ENCODE results near the gene FMNL1.

Gene FMNL1

DNA sequence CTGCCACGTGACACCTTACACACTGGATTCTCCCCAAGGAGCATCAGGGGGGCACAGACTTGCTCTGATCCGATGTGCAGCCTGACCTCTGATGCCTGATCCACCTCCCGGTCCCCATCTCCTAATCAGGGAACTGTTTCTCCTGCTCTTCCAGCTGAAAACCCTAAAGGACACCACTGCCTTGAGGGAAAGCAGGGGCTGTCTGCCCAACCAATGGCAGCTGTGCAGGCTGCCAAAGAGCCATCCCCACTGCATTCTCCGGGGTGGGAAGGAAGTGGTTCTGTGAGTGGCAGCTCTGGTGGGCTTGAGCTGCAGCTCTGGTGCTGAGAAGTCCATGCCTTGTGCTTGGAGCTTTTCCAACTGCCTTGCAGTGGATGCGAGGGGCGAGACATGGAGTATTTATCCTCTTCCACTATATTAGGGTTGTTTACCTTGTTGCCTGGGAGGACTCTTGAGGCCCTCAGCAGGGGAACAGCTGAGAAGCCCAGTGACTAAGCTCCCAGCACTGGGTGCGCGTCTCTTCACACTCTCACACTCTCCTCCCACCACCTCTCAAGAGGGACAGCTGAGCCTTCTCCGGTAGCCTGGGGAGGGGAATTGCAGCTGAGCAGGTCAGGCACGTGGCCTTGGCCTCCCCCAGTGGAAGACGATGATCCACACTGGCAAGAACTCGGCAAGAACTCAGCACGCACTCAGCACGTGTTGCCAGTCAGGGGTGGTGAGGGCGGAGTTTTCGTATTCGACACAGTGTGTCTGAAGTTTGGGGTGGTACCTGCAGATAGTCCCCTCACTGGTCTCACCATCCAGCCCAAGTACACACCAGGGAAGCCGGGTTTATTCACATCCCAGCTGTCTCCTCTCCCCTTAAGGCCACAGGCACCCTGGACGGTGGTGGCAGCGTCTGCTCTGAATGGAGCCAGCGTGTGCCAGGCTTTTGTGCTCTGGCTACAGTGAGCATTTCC is 61.3 kb downstream of the FMNL1 start:
- no peak for DNase-seq (ENCODE audit: low read depth)

DNA sequence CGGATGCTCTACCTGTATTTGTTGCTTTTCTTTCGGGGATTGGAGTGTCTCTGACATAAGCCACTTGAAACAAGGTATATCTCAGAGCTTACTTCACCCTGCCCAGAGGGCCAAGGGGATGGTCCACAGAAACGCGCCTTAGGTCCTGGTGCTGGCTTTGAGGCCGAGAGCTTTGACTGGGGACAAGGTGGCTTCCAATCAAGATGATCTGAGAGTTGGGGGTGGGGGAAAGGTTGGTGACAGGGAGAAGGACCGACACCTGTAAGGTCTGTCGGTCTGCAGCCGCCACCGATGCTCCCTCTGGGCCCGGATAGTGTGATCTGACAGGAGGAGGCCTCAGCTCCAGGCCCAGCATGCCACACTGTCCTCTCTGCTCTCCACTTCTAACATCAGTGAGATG is 62.0 kb downstream of the FMNL1 start:
- no peak for DNase-seq (ENCODE audit: low read depth)

DNA sequence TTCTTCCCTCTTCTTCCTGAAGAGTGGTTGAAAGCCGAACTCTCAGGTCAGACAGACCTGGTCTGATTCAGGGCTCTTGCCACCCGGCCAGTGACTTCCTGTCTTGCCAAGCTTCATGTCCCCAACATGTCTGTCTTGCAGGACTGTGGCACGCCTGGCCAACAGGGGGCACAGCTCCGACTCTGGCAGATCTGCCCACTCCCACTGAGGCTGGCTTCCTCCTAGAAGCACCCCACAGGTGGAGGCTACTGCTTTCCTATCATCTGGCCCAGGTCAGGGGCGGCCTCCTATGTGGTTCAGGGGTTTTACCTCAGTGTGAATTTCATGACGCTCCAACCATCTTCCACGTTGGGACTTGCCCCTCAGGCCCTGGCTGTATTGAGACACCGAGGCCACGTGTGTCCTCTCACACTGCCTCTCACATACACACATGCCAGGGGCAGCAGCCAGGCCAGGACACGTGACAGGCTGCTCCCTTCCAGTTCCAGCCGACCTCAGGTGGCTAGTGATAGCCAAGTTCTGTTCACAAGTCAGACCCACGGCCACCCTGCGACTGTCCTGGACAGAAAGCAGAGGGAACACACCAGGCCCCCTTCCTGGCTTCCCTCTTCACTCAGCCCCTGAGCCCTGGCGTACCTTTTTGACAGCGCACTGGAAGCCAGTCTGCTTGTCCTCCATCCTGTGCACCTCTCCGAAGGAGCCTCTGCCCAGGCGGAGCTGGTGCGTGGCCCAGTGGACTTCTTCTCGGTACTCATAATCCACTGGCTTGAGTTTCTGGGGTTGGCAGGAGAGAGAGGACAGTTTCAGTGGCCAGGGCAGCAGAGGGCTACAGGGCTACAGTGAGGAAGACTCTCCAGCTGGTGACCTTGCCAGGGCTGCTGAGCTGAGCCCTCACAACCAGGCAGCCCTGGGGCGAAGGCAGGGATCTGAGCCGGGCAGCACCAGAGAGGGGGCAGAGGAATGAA is 62.8 kb downstream of the FMNL1 start:
- no peak for DNase-seq (ENCODE audit: low read depth)

DNA sequence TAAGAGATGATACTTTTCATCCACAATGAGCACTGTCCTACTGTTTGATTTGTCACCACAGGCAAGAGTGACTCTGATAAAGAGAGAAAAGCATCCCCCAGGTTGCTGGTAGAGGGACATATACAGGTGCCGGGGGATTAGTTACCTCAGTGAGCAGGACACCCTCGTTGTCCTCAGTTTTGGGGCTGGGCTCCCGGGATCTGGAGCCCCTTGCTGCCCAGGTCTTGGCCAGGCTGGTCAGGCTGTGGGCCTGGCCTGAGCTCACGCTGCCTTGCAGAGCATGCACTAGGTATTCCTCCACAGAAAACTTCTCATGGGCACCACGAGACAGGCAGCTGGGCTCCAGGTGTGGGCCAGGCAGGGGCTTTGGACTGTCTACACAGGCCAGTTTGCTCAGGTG is 64.6 kb downstream of the FMNL1 start:
- no peak for DNase-seq (ENCODE audit: low read depth)

DNA sequence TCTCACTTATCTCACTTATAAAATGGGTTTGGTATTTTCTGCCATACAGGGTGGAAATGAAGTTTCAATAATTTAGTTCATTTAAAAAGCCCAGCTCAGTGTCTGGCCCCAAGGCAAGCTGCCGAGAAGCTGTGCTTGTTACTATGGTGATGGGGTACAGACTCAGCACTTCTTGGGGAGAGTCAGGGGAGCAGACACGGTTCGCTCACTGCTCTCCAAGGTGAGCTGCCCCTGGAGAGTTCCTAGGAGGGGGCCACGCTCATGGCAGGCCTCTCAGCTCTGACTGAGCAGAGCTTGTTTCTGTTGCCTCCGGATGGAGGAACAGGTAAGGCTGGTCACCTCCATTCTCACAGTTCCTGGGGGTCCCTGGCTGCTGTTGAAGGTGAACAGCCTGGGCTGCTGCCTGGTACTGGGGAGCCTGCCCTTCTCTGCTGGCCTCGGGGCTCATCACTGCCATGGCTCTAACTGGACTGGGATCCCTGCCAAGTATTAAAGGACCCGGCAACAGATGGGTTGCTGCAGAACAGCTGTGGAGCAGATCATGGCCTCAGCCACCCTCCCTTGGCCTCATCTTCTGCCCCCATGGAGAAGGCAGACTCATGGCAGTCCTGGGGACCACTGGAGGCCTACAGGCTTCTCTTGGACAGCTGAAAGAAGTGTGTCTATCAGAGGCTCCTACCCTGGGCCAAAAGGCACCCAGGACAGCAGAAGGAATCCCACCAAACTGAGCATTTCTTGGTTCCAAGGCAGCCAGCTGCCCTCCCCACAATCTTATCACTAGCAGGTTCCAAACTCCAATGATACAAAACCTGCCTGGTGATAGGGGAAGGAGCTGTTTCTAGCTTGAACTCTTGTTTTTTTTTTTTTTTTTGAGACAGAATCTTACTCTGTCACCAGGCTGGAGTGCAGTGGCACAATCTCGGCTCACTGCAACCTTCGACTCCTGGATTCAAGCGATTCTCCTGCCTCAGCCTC is 66.1 kb downstream of the FMNL1 start:
- no peak for DNase-seq (ENCODE audit: low read depth)

DNA sequence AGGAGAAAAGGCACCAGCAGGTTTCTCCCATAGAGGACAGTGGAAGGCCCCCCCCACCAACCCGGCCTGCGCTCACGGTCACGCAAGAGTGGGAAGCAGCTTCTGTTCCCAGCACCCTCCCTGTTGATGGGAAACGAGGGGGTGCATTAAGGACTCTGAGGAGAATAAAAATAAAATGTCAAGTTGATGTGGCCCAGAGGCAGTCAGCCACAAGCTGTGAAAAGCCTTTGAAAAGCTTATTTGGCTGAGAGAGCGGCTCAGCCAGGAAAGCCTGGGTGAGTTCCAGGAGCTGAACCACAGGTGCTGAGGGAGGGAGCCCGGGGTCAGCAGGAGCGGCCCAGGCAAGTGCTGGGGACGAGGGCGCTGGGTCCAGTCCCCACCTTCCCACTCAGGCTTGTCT is 67.1 kb downstream of the FMNL1 start:
- no peak for DNase-seq (ENCODE audit: low read depth)

DNA sequence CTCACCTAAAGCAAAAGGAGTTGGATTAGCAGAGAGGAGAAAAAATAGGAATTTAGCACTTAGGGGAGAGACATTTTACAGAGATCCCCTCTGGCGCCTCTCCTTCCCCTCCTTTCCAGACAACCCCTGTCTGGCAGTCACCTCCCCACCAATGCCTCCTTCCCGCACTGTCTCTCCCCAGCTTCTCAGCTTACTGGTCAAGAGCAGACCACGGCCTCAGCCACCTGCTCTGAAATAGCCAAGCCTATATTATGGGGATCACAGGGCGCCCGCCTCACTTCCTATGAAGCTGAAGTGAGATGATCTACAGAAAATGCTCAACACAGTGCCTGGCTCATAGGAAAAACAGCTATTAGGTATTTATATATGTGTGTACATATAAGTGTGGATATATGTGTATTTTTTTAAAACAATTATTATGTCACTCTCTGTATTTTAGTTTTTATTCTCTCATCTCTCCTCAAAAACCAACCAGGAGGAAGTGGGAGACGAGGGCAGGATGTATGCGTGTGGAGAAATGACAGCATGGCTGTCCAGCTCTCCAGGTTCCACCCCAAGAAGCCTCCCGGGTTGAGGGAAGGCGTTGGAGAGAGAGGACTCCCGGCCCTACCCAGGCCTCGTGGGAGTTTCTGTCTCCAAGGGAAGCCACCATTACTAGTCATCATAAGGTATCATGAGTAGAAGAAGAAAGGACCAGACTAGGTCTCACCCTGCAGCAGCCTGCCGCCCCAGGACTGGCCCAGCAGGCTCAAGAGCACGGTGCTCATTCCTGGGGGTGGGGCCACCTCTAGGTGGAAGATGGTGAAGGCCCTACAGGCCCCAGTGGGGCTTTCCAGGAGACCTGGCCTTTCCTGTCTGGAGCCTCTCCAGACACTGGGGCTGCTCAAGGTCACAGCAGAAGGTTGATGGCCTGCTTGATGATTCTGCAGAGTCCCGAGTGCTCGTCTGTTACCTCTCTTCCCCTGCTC is 67.9 kb downstream of the FMNL1 start:
- DNase-seq (ENCODE audit: low read depth), result no peak

DNA sequence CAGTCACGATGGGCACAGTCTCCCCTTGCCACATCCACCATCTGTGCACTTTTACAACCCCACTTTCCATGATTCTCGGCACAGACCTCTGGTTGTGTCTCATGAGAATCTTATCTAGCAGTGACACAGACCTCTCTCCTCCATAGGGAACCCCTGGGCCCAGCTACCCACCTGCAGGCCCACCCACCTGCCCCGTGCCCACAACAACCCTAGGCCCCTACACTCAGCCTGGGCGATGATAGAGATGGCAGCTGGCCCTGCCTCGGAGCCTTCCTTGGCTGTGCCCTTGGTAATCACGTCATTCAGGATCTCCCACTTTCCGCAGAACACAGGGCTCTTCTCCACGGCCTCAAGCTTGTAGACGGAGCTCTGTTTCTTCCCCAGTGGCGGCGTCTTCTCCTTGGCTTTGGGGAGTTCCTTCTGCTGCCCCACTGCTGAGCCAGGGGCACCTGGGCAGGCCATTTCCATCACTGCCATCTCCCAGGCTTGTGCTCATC is 68.6 kb downstream of the FMNL1 start:
- DNase-seq (ENCODE audit: low read depth), result no peak

DNA sequence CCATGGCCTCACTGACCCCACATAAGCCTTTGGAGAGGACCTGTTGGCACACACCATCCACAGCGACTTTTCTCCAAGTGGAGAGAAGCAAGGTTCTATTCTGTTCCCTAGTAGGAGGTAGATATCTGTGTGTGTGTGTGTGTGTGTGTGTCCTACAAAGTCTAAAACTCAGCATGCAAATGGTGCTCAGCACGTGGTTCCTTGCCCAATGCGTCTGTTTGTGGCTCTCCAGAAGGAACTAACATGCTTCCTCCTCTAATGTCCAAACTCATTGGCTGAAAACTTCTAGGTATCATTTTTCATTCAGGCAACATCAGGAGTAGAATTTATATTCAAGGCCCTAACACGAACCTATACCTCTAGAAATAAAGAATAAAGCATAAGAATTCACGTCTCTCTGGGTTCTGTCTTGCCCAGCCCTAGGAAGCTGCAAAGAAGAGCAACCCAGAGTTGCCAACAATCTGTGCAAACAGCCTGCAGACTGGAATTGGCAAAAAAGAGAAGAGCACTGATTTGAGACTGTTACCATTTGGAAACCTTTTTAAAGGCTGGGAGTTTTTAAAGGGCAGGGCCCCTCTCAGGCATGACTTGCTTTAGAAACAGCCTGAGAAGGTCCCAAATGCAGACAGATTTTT is 69.6 kb downstream of the FMNL1 start:
- no peak for DNase-seq (ENCODE audit: low read depth)

DNA sequence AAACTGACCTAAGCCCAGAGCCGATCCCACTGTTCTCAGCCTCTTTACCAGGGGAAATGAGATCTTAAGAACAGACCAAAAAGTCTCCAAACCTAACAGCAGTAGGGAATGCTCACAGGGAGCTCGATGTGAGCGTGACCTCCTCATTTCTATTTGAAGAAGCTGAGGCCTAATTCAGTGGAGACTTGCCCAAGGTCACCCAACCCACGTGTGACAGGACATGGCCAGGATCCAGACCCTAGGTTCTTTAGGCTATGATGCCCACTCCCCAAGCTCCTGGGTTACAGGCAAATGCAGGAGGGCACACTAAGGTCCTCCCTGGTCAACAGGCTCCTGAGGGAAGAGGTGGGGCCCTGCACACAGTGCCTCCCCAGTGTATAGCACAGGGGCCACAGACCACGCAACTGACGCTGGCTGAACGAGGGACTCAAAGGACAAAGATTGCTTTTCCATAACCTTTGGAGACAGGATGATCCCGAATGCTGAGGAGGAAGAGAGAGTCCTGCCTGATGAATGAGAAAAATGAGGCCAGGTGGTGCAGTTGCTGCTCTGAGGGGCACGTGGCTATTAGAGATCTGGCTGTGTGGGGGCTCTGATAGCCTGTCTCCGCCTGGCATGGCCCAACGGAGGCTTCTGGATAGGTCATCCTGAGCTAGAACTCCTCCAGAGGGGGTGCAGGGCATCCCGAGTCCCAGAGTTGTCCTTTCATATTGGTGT is 71.2 kb downstream of the FMNL1 start:
- DNase-seq (ENCODE audit: low read depth), result no peak

DNA sequence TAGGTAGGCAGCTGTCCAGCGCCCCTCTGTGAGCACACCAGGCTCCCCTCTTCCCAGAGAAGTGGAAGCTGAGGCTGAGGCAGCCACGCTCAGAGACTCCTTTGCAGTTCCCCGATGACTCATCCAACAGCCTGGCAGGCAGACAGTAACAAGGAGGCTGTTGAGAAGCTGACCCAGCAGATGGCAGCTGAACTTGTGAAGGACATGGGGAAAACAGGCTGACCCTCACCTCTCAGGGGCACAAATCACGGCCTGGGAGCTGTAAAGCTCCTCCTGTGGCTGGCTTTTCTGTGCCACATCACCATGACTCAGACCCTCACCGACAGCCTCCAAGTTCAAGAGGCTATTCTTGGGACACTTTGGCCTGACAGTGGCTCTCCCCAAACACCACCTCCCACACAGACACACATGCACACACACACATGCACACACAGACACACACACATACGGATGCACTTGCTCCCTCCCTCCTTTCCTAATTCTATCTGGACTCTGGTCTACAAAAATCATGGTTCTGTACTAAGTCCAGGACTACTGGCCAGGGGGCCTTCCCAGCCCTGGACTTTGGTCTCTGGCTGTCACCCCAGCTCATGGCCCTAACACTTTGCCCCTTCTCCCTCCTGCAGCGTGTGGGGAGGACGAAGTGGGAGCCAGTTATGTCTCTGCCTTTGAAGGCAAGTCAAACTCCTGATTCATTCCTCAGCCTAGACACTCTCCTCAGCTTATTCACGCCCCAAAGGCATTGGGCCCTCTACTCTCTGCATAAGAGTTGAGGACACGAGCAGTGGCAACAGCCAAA is 71.9 kb downstream of the FMNL1 start:
- DNase-seq (ENCODE audit: low read depth), result no peak

DNA sequence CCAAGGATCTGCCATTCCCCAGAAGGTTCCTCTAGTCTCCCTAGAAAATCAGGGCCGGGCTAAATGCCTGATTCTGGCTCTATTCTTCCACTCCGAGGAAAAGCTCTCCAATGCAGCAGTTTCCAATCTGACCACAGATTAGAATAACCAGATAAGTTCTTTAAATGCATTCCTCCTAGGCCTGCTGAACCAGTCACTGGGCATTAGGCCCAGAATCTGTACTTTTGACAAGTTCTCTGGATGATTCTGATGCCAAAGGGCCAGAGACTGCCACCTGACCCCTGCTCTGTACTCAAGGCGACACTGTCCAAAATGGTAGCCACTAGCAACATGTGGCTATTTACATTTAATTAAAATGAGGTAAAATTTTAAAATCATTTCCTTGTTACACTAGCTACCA is 72.8 kb downstream of the FMNL1 start:
- DNase-seq (ENCODE audit: low read depth), result no peak

DNA sequence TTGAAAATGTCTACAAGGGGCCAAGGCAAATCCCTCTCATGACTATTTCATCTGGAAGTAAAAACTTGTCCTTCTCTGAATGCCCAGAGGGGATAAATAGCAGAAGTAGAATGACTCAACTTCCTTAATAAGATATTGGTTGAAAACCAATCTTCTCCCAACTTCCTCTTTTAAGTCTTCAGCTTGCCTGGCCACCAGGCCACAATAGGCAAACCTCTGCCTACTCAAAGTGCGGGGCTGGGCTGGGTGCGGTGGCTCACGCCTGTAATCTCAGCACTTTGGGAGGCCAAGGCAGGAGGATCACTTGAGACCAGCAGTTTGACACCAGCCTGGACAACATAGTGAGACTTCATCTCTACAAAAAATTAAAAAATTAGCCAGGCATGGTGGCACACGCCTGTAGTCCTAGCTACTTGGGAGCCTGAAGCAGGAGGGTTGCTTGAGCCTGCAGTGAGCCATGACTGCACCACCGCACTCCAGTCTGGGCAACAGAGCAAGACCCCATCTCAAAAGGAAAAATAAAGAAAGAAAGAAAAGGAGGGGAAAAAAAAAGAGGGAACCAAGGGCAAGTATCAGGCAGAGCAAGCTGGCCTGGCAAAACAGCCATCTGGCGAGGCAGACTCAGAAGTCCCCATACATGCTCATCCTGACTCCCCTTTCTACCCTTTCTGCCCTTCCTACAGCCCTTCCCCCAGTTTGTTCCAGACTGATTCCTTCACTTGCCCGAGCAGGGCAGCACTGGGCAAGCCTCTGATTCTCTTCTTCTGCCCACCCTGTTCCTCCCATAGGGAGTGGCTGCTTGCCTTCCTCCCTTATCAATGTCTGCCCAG is 74.5 kb downstream of the FMNL1 start:
- no peak for DNase-seq (ENCODE audit: low read depth)

DNA sequence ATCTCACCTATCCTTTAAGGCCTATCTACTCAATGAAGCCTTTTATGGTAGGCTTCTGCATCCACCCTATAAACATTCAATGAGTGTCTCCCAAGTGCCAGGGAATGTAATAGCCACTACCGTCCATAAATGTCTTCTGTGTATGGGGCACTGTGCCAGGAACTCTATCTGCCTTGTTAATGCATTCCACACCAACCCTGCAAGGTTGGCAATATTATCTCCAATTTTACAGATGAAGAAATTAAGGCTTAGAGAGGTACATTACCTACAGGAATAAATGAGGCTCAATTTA is 75.1 kb downstream of the FMNL1 start:
- DNase-seq (ENCODE audit: low read depth), result no peak
